GM23338 (cell line): Measurements from ENCODE around the gene CLSTN1. TPM values are rescaled to one million over a fixed set of nuclear protein-coding genes. Genes with fewer than 3 reads are reported as not detected.
A peak's percentile ranks its signal among the peaks of the same experiment; 100 is the strongest.

Experiments used
- ATAC-seq: fragments of 200-7000 bp; cut with Tn5 transposase; 3 replicates; pipeline ENCODE4 v1.9.1; 2020
- DNase-seq: peaks from one replicate; pipeline ENCODE4 v3.0.0-alpha.2; 2015; ENCODE audit warnings: low spot score
- H2AFZ ChIP-seq: fragments of 200-600 bp; sonication (generic); 2 replicates; pipeline ENCODE4 v1.8.0; 2016; ENCODE audit warnings: antibody characterized with exemption, mild to moderate bottlenecking, moderate library complexity
- H3F3A ChIP-seq: fragments of 200-600 bp; sonication (generic); replicated peaks from 2 replicates; pipeline ENCODE4 v1.8.0; 2017; ENCODE audit warnings: antibody characterized with exemption, mixed run types, low read depth
- H3K27ac ChIP-seq: fragments of 200-600 bp; sonication (generic); 2 replicates; pipeline ENCODE4 v1.6.1; 2016; ENCODE audit warnings: low read depth
- H3K27me3 ChIP-seq: fragments of 200-600 bp; sonication (generic); 2 replicates; pipeline ENCODE4 v1.8.0; 2016; ENCODE audit warnings: mild to moderate bottlenecking, mixed run types, moderate library complexity; ENCODE audit not compliant: insufficient read depth
- H3K36me3 ChIP-seq: fragments of 200-600 bp; sonication (generic); 2 replicates; pipeline ENCODE4 v1.8.0; 2016; ENCODE audit warnings: mild to moderate bottlenecking; ENCODE audit not compliant: insufficient read depth
- H3K4me1 ChIP-seq: fragments of 200-600 bp; sonication (generic); 2 replicates; pipeline ENCODE4 v1.8.0; 2016; ENCODE audit warnings: mild to moderate bottlenecking, moderate library complexity; ENCODE audit not compliant: insufficient read depth
- H3K4me2 ChIP-seq: fragments of 200-600 bp; sonication (generic); 2 replicates; pipeline ENCODE4 v1.7.1; 2017; ENCODE audit warnings: mixed run types
- H3K4me3 ChIP-seq: fragments of 200-600 bp; sonication (generic); 2 replicates; pipeline ENCODE4 v1.6.1; 2016; ENCODE audit warnings: mixed run types
- H3K79me2 ChIP-seq: fragments of 200-600 bp; sonication (generic); replicated peaks from 2 replicates; pipeline ENCODE4 v1.8.0; 2017; ENCODE audit warnings: mild to moderate bottlenecking; ENCODE audit not compliant: insufficient read depth
- H3K9me2 ChIP-seq: fragments of 200-600 bp; sonication (generic); 2 replicates; pipeline ENCODE4 v1.8.0; 2017; ENCODE audit not compliant: insufficient read depth
- H4K20me1 ChIP-seq: fragments of 200-600 bp; sonication (generic); replicated peaks from 2 replicates; pipeline ENCODE4 v1.8.0; 2017; ENCODE audit warnings: mild to moderate bottlenecking; ENCODE audit not compliant: insufficient read depth
- H3K27ac Mint-ChIP-seq: 2 replicates; pipeline ENCODE4 v1.8.0; 2020; ENCODE audit warnings: inconsistent platforms, mild to moderate bottlenecking, moderate library complexity, mixed read lengths
- H3K27me3 Mint-ChIP-seq: 3 replicates; pipeline ENCODE4 v1.8.0; 2022; ENCODE audit warnings: low read depth, mild to moderate bottlenecking, moderate library complexity, mixed read lengths, inconsistent platforms; ENCODE audit not compliant: insufficient read depth, poor library complexity
- H3K36me3 Mint-ChIP-seq: 3 replicates; pipeline ENCODE4 v1.8.0; 2021; ENCODE audit warnings: low read depth, mild to moderate bottlenecking, inconsistent platforms, moderate library complexity, mixed read lengths
- H3K4me1 Mint-ChIP-seq: 3 replicates; pipeline ENCODE4 v1.8.0; 2020; ENCODE audit warnings: mild to moderate bottlenecking, inconsistent platforms, mixed read lengths
- H3K4me3 Mint-ChIP-seq: 3 replicates; pipeline ENCODE4 v1.8.0; 2021; ENCODE audit warnings: moderate library complexity, mild to moderate bottlenecking, inconsistent platforms, mixed read lengths
- H3K9me3 Mint-ChIP-seq: 3 replicates; pipeline ENCODE4 v1.8.0; 2020; ENCODE audit warnings: moderate library complexity, mild to moderate bottlenecking, inconsistent platforms, mixed read lengths
- EZH2 ChIP-seq: fragments of 200-600 bp; sonication (generic); IDR thresholded peaks from one replicate; pipeline ENCODE4 v1.8.0; 2017; ENCODE audit warnings: antibody characterized with exemption, mild to moderate bottlenecking, low read depth; ENCODE audit not compliant: unreplicated experiment
- JUNB ChIP-seq: IDR thresholded peaks from one replicate; pipeline ENCODE4 v1.6.1; 2016; ENCODE audit warnings: antibody characterized with exemption; ENCODE audit not compliant: unreplicated experiment
- STAT1 ChIP-seq: IDR thresholded peaks from one replicate; pipeline ENCODE4 v1.6.1; 2016; ENCODE audit warnings: antibody characterized with exemption; ENCODE audit not compliant: unreplicated experiment
- polyA plus RNA-seq: library from polyadenylated mRNA; unstranded; fragments of >200 nt; fragmentation: Nextera tagmentation; extraction: Ambion mirVana; gene quantifications from 2 replicates; pipeline ENCODE4 v1.2.1, GENCODE V29; 2016
- total RNA-seq: library from RNA; depleted of rRNA; stranded (reverse); fragments of >200 nt; shearing (Covaris generic); gene quantifications from 2 replicates; pipeline ENCODE4 v1.2.3, GENCODE V29; 2014
- TF ChIP-seq, protein P1 (sequence below): fragments of 250-450 bp; sonication (Bioruptor Pico); IDR thresholded peaks from 2 replicates; pipeline ENCODE4 v1.5.0; 2020; ENCODE audit warnings: mild to moderate bottlenecking, moderate library complexity
- TF ChIP-seq, protein P2 (sequence below), 2 experiments: fragments of 200-600 bp in 1 of 2; sonication (generic) in 1 of 2; conservative IDR thresholded peaks; 2 replicates each; pipeline versions ENCODE4 v1.5.1 to v1.6.1; 2016 to 2017; ENCODE audit warnings: antibody characterized with exemption in 2 of 2, low read depth in 2 of 2, mild to moderate bottlenecking in 2 of 2, moderate library complexity in 1 of 2

The CLSTN1 gene
- total and polyA plus RNA-seq, 2 experiments from 2014 or later = 38.5 to 66.2 TPM

DNA sequence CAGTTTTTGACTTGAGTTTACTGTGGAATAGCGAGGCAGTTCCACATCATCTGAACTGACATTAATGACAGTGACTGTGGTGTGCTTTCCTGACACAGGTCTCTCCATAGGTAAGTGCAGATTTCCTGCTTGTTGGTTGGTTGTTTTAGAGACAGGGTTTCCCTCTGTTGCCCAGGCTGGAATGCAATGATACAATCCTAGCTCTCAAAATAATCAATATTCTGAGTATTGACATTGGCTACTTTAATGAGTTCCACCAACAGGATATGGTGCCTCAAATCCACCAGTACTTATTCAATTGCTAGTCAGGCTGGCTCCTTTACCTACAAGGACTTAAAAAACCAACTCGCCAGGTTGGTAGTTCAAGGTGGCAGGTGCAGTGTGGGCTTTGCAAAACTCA lies 63.8 kb downstream of the CLSTN1 start:
- ATAC-seq (no peak), DNase-seq (no peak)
- Histone ChIP-seq H4K20me1 (peaks cover 20% of the 10 kb centered on the region; the same call in 1 of the 2 replicates), H3K27me3 (no peaks in the 10 kb centered on the region), H3K4me1 (peaks cover 52% of the 10 kb centered on the region), H3K79me2 (peaks cover 56% of the 10 kb centered on the region), H3F3A (peaks cover 16% of the 10 kb centered on the region; the same call in 1 of the 2 replicates), H3K36me3 (no peaks in the 10 kb centered on the region), H3K4me3 (no peak overlapping the region), H3K27ac (no peak overlapping the region), H3K9me2 (peaks cover 5% of the 10 kb centered on the region; the same call in 1 of the 2 replicates), H3K4me2 (peak overlapping the region; percentile 14; the same call in 1 of the 2 replicates), H2AFZ (no peak overlapping the region)
- TF ChIP-seq EZH2 (no peak), STAT1 (no peak), JUNB (no peak)
- Mint-ChIP-seq H3K27ac (no peak overlapping the region; the same call in 1 of the 2 replicates), H3K9me3 (peaks cover 5% of the 10 kb centered on the region; the same call in 2 of the 3 replicates), H3K4me3 (peak overlapping the region; percentile 14; the same call in 1 of the 3 replicates), H3K36me3 (peaks cover 39% of the 10 kb centered on the region), H3K4me1 (peaks cover 55% of the 10 kb centered on the region), H3K27me3 (peaks cover 2% of the 10 kb centered on the region)

- H3K9me3 Mint-ChIP-seq = peaks cover 5% of the 10 kb centered on the region; the same call in 2 of the 3 replicates
- H3K27ac ChIP-seq = peak overlapping the region; percentile 63; the same call in 1 of the 2 replicates
Observed at GRCh38 chr1:9758559-9759121, 65.1 kb downstream of the CLSTN1 start.

DNA sequence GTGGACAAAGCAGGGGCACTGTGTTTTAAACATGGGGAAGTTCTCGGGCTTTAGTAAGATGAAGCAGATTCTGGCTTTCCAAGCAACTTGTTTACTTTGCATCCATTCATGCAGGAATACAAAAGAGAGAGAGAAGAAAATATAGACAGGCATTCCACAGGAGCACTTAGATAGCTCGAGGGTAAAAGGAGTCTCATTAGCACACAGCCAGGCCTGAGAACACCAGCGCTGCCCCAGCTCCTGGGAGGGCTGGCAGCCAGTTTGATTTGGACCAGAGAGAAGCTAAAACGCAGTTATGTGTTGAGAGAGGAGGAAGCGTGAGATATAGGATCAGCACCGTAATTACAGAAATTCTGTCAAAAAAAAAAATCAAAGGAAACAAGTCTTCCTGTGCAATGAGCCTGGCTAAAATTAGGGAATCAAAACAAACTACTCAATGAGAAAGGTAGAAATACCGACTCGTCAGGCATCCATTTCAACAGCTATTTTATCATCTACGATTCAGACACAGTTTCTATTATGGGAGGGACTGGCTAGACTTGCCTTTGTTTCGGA lies 68.2 kb downstream of the CLSTN1 start:
- no peak overlapping the region for H2AFZ ChIP-seq
- H3K79me2 ChIP-seq = peaks cover 46% of the 10 kb centered on the region
- Mint-ChIP-seq H3K27ac (peak overlapping the region; percentile 45), H3K36me3 (peaks cover 51% of the 10 kb centered on the region), H3K4me1 (peaks cover 31% of the 10 kb centered on the region), H3K4me3 (no peak overlapping the region), H3K27me3 (no peaks in the 10 kb centered on the region), H3K9me3 (peaks cover 5% of the 10 kb centered on the region; the same call in 2 of the 3 replicates)
- peak overlapping the region; percentile 9; the same call in 1 of the 2 replicates for H3K27ac ChIP-seq
- peak; percentile 51 for ATAC-seq
- no peak overlapping the region for H3K4me3 ChIP-seq
- H3K36me3 ChIP-seq = no peaks in the 10 kb centered on the region
- H3F3A ChIP-seq = 0 out of 2 replicates have a peak, but pooled peaks cover 6% of the 10 kb centered on the region
- no peak overlapping the region for H3K4me2 ChIP-seq
- peaks cover 26% of the 10 kb centered on the region for H3K4me1 ChIP-seq
- H3K9me2 ChIP-seq = no peaks in the 10 kb centered on the region
- DNase-seq = no peak
- H4K20me1 ChIP-seq = peaks cover 19% of the 10 kb centered on the region; the same call in 1 of the 2 replicates
- no peaks in the 10 kb centered on the region for H3K27me3 ChIP-seq
- TF ChIP-seq, protein P1, sequence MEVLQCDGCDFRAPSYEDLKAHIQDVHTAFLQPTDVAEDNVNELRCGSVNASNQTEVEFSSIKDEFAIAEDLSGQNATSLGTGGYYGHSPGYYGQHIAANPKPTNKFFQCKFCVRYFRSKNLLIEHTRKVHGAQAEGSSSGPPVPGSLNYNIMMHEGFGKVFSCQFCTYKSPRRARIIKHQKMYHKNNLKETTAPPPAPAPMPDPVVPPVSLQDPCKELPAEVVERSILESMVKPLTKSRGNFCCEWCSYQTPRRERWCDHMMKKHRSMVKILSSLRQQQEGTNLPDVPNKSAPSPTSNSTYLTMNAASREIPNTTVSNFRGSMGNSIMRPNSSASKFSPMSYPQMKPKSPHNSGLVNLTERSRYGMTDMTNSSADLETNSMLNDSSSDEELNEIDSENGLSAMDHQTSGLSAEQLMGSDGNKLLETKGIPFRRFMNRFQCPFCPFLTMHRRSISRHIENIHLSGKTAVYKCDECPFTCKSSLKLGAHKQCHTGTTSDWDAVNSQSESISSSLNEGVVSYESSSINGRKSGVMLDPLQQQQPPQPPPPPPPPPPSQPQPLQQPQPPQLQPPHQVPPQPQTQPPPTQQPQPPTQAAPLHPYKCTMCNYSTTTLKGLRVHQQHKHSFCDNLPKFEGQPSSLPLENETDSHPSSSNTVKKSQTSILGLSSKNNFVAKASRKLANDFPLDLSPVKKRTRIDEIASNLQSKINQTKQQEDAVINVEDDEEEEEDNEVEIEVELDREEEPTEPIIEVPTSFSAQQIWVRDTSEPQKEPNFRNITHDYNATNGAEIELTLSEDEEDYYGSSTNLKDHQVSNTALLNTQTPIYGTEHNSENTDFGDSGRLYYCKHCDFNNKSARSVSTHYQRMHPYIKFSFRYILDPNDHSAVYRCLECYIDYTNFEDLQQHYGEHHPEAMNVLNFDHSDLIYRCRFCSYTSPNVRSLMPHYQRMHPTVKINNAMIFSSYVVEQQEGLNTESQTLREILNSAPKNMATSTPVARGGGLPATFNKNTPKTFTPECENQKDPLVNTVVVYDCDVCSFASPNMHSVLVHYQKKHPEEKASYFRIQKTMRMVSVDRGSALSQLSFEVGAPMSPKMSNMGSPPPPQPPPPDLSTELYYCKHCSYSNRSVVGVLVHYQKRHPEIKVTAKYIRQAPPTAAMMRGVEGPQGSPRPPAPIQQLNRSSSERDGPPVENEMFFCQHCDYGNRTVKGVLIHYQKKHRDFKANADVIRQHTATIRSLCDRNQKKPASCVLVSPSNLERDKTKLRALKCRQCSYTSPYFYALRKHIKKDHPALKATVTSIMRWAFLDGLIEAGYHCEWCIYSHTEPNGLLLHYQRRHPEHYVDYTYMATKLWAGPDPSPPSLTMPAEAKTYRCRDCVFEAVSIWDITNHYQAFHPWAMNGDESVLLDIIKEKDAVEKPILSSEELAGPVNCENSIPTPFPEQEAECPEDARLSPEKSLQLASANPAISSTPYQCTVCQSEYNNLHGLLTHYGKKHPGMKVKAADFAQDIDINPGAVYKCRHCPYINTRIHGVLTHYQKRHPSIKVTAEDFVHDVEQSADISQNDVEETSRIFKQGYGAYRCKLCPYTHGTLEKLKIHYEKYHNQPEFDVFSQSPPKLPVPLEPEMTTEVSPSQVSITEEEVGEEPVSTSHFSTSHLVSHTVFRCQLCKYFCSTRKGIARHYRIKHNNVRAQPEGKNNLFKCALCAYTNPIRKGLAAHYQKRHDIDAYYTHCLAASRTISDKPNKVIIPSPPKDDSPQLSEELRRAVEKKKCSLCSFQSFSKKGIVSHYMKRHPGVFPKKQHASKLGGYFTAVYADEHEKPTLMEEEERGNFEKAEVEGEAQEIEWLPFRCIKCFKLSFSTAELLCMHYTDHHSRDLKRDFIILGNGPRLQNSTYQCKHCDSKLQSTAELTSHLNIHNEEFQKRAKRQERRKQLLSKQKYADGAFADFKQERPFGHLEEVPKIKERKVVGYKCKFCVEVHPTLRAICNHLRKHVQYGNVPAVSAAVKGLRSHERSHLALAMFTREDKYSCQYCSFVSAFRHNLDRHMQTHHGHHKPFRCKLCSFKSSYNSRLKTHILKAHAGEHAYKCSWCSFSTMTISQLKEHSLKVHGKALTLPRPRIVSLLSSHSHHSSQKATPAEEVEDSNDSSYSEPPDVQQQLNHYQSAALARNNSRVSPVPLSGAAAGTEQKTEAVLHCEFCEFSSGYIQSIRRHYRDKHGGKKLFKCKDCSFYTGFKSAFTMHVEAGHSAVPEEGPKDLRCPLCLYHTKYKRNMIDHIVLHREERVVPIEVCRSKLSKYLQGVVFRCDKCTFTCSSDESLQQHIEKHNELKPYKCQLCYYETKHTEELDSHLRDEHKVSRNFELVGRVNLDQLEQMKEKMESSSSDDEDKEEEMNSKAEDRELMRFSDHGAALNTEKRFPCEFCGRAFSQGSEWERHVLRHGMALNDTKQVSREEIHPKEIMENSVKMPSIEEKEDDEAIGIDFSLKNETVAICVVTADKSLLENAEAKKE (CRISPR knock-in tag) = no peak
- no peak for TF ChIP-seq STAT1

More at GRCh38 chr1:9758559-9759121, 65.1 kb downstream of the CLSTN1 start:
- Mint-ChIP-seq H3K27ac (peak overlapping the region; percentile 81), H3K36me3 (peaks cover 48% of the 10 kb centered on the region), H3K4me3 (no peak overlapping the region), H3K27me3 (peaks cover 2% of the 10 kb centered on the region), H3K4me1 (peaks cover 45% of the 10 kb centered on the region)
- H3K36me3 ChIP-seq = no peaks in the 10 kb centered on the region
- H3F3A ChIP-seq = peaks cover 16% of the 10 kb centered on the region; the same call in 1 of the 2 replicates
- H3K4me1 ChIP-seq = peaks cover 39% of the 10 kb centered on the region
- peaks cover 19% of the 10 kb centered on the region; the same call in 1 of the 2 replicates for H4K20me1 ChIP-seq
- no peak for ATAC-seq
- no peak for DNase-seq
- H3K9me2 ChIP-seq = peaks cover 2% of the 10 kb centered on the region; the same call in 1 of the 2 replicates
- H3K27me3 ChIP-seq = no peaks in the 10 kb centered on the region
- peaks cover 48% of the 10 kb centered on the region for H3K79me2 ChIP-seq
- H3K4me3 ChIP-seq = no peak overlapping the region
- no peak overlapping the region for H3K4me2 ChIP-seq
- H2AFZ ChIP-seq = no peak overlapping the region
- TF ChIP-seq, protein P2, sequence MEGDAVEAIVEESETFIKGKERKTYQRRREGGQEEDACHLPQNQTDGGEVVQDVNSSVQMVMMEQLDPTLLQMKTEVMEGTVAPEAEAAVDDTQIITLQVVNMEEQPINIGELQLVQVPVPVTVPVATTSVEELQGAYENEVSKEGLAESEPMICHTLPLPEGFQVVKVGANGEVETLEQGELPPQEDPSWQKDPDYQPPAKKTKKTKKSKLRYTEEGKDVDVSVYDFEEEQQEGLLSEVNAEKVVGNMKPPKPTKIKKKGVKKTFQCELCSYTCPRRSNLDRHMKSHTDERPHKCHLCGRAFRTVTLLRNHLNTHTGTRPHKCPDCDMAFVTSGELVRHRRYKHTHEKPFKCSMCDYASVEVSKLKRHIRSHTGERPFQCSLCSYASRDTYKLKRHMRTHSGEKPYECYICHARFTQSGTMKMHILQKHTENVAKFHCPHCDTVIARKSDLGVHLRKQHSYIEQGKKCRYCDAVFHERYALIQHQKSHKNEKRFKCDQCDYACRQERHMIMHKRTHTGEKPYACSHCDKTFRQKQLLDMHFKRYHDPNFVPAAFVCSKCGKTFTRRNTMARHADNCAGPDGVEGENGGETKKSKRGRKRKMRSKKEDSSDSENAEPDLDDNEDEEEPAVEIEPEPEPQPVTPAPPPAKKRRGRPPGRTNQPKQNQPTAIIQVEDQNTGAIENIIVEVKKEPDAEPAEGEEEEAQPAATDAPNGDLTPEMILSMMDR (conservative IDR thresholded peaks at IDR 0.05; ENCODE audit: low read depth in 2 of 2) = no peak
- no peak for TF ChIP-seq JUNB
